ENCODE data around the gene ALOXE3. TPM values are rescaled to one million over a fixed set of nuclear protein-coding genes. Genes with fewer than 3 reads are reported as not detected.
A peak's percentile ranks its signal among the peaks of the same experiment; 100 is the strongest.

The ALOXE3 gene
- polyA plus RNA-seq, 3 donors = not detected

DNA sequence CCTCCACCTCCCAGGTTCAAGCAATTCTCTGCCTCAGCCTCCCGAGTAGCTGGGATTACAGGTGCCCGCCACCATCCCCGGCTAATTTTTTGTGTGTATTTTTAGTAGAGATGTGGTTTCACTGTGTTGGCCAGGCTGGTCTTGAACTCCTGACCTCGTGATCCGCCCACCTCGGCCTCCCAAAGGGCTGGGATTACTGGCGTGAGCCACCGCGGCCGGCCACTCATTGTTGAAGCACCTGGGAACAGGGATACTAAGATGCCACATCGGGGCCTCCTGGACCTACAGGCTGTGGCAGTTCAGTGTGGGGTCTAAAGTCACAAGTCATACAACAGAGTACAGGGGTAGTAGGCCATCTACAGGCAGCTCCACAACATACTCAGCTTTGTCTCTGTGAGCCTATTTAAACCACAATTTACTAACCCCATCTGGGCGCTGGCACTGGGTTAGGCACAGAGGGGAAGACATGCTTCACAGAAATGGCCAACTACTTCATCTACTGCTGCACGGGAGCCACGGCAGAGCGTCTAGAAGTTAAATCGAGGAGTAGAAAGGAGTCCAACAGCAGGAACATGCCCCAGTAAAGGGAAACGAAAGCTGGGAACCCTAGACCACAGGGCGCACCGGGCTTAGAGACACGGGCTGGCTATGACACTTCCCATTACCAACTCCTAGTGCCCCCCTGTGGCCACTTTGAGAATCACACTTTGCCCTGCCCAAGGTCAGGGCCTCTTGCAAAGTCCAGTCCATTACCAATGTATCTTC, 40.1 kb upstream of the ALOXE3 start:
- no peaks in the 10 kb centered on the region for H3K27me3 ChIP-seq (ENCODE audit: control insufficient read depth in 2 of 2, insufficient read depth in 2 of 2, low read length in 2 of 2)
- H3K9me3 ChIP-seq (replicated peaks in 1 of 2; ENCODE audit: control insufficient read depth in 1 of 2, insufficient read depth in 1 of 2, low read length in 2 of 2) = no peaks in the 10 kb centered on the region
- peaks cover 0 to 2% (median 0%) of the 10 kb centered on the region in 7 donors for H3K9me3 Mint-ChIP-seq
- H3K4me1 ChIP-seq (ENCODE audit: control insufficient read depth in 1 of 2, insufficient read depth in 2 of 2, low read length in 2 of 2) = peaks cover 63 to 88% of the 10 kb centered on the region in 2 donors
- peaks cover 34 to 35% of the 10 kb centered on the region in 2 donors for H3K36me3 Mint-ChIP-seq
- peak overlapping the region; percentile 73 to 74 for H3K4me3 Mint-ChIP-seq
- DNase-seq = peak; percentile 90 to 95 (median 92)
- H3K27ac ChIP-seq (ENCODE audit: low read depth in 1 of 2, low read length in 2 of 2) = peak overlapping the region; percentile 71 to 80
- peak overlapping the region; percentile 4 for H3K9ac ChIP-seq (ENCODE audit: insufficient read depth, low read length, poor library complexity, severe bottlenecking)
- H4K20me1 ChIP-seq (ENCODE audit: insufficient read depth, low read length) = peaks cover 20% of the 10 kb centered on the region
- no peak overlapping the region for H2AFZ ChIP-seq (ENCODE audit: insufficient read depth, low read depth, low read length, poor library complexity, severe bottlenecking)
- peak overlapping the region in 1 of 3 experiments; percentile 49 for H3K4me3 ChIP-seq (replicated peaks in 1 of 3; ENCODE audit: low read depth in 2 of 3, low read length in 3 of 3)
- H3K4me1 Mint-ChIP-seq = peaks cover 44% of the 10 kb centered on the region
- H3K4me2 ChIP-seq (replicated peaks; ENCODE audit: extremely low read depth, low read length, poor library complexity, severe bottlenecking) = peak overlapping the region; percentile 53
- H3K27me3 Mint-ChIP-seq (ENCODE audit: low read depth in 3 of 3) = no peaks in the 10 kb centered on the region
- H3K27ac Mint-ChIP-seq = peak overlapping the region in 5 of 7 donors; percentile 94 to 96 (median 95)
- TF ChIP-seq, protein P1, sequence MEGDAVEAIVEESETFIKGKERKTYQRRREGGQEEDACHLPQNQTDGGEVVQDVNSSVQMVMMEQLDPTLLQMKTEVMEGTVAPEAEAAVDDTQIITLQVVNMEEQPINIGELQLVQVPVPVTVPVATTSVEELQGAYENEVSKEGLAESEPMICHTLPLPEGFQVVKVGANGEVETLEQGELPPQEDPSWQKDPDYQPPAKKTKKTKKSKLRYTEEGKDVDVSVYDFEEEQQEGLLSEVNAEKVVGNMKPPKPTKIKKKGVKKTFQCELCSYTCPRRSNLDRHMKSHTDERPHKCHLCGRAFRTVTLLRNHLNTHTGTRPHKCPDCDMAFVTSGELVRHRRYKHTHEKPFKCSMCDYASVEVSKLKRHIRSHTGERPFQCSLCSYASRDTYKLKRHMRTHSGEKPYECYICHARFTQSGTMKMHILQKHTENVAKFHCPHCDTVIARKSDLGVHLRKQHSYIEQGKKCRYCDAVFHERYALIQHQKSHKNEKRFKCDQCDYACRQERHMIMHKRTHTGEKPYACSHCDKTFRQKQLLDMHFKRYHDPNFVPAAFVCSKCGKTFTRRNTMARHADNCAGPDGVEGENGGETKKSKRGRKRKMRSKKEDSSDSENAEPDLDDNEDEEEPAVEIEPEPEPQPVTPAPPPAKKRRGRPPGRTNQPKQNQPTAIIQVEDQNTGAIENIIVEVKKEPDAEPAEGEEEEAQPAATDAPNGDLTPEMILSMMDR (IDR thresholded peaks at IDR 0.05) = peak; percentile 92
- peaks cover 37% of the 10 kb centered on the region for H3K79me2 ChIP-seq (ENCODE audit: insufficient read depth, low read length)
- WGBS (ENCODE audit: insufficient coverage) = 29% methylated on average over 8 of the region's 20 CpGs
- peaks cover 19 to 26% of the 10 kb centered on the region in 2 donors for H3K36me3 ChIP-seq (replicated peaks in 1 of 2; ENCODE audit: control insufficient read depth in 1 of 2, insufficient read depth in 2 of 2, low read length in 2 of 2)
- intact Hi-C loops (cut with micrococcal nuclease) = loop anchor here (2.0 to 10.0 kb wide), 4 partner anchors 20 to 324 kb away; partner anchors contain the start of genes HES7 (in 1 of the 2) and KDM6B (in 1 of the 2)

DNA sequence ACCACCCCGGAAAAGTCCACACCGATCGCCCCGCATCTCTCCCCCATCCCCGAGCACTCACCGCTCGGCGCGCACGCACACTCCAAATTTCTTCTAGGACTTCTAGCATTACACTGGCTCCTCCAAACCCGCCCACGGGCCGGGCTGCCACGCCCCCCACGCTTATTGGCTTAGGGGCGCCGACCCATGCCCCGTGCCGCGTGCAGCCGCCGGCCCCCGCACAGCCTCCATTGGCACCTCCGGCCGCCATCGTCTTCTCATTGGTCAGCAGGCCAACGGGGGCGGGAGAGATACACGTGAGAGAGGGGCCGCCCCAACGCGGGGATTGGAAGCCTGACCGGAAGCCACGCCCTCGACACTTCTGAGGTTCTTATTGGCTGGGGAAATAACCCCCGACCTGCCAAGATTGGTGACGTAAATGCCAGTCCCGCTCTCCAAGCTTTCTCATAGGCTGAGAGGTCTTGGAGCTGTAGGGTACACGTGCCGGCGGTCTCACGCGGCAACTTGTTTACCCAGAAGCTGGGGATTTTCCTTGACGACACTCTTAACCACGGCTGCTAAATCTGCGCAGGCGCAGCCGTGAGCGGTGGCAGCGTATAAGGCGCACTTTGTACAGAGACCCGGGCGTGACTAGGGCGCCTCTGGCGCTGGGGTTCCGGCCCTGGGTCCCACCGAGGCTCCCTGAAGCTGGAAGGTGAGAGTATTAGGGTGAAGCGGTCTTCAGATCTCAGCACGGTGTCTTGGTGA, 38.1 kb upstream of the ALOXE3 start:
- under 1% methylated on average over 57 of the region's 59 CpGs for WGBS (ENCODE audit: insufficient coverage)
- peak overlapping the region; percentile 65 to 100 (median 88) for H3K4me3 ChIP-seq (replicated peaks in 1 of 3; ENCODE audit: low read depth in 2 of 3, low read length in 3 of 3)
- TF ChIP-seq, protein P1 (IDR thresholded peaks at IDR 0.05) = no peak
- intact Hi-C loops (cut with micrococcal nuclease) = loop anchor here (5.0 to 10.0 kb wide), 3 partner anchors 34 to 322 kb away; partner anchors contain the start of genes HES7 (in 1 of the 2) and KDM6B (in 1 of the 2)
- DNase-seq = peak; percentile 100
- peak overlapping the region; percentile 21 for H2AFZ ChIP-seq (ENCODE audit: insufficient read depth, low read depth, low read length, poor library complexity, severe bottlenecking)
- peaks cover 18 to 21% of the 10 kb centered on the region in 2 donors for H3K36me3 ChIP-seq (replicated peaks in 1 of 2; ENCODE audit: control insufficient read depth in 1 of 2, insufficient read depth in 2 of 2, low read length in 2 of 2)
- H3K27ac ChIP-seq (ENCODE audit: low read depth in 1 of 2, low read length in 2 of 2) = peak overlapping the region; percentile 89 to 99
- Mint-ChIP-seq H3K4me1 (peaks cover 50% of the 10 kb centered on the region), H3K4me3 (no peak overlapping the region), H3K27ac (no peak overlapping the region), H3K36me3 (peaks cover 34 to 40% of the 10 kb centered on the region in 2 donors), H3K27me3 (ENCODE audit: low read depth in 3 of 3) (peaks cover 0 to 5% (median 0%) of the 10 kb centered on the region in 3 donors), H3K9me3 (peaks cover 0 to 4% (median 0%) of the 10 kb centered on the region in 7 donors)
- H3K79me2 ChIP-seq (ENCODE audit: insufficient read depth, low read length) = peaks cover 26% of the 10 kb centered on the region
- no peaks in the 10 kb centered on the region for H3K9me3 ChIP-seq (replicated peaks in 1 of 2; ENCODE audit: control insufficient read depth in 1 of 2, insufficient read depth in 1 of 2, low read length in 2 of 2)
- H4K20me1 ChIP-seq (ENCODE audit: insufficient read depth, low read length) = peaks cover 36% of the 10 kb centered on the region
- no peaks in the 10 kb centered on the region for H3K27me3 ChIP-seq (ENCODE audit: control insufficient read depth in 2 of 2, insufficient read depth in 2 of 2, low read length in 2 of 2)
- peak overlapping the region; percentile 89 for H3K9ac ChIP-seq (ENCODE audit: insufficient read depth, low read length, poor library complexity, severe bottlenecking)
- peak overlapping the region; percentile 97 for H3K4me2 ChIP-seq (replicated peaks; ENCODE audit: extremely low read depth, low read length, poor library complexity, severe bottlenecking)
- H3K4me1 ChIP-seq (ENCODE audit: control insufficient read depth in 1 of 2, insufficient read depth in 2 of 2, low read length in 2 of 2) = peaks cover 63 to 93% of the 10 kb centered on the region in 2 donors
